ENCODE measurements around the gene WNT5B. TPM values are rescaled to one million over a fixed set of nuclear protein-coding genes. Genes with fewer than 3 reads are reported as not detected.

The WNT5B gene
- total RNA-seq, 1 donor from 2014 or later = 8.9 TPM

GRCh38 chr12:1630827-1631591 is 2.0 kb downstream of the WNT5B start:
- Mint-ChIP-seq H3K4me1 (ENCODE audit: low read depth) (peaks cover 32% of the 10 kb centered on the region), H3K27ac (no peak overlapping the region), H3K9me3 (ENCODE audit: low read depth) (no peaks in the 10 kb centered on the region), H3K27me3 (peaks cover 88% of the 10 kb centered on the region), H3K4me3 (ENCODE audit: low read depth) (peak overlapping the region; percentile 61), H3K36me3 (ENCODE audit: insufficient read depth) (no peaks in the 10 kb centered on the region)
- DNase-seq (ENCODE audit: low spot score, unreplicated experiment) = no peak
- peak; percentile 9 for TF ChIP-seq CTCF (IDR thresholded peaks at IDR 0.05; ENCODE audit: unreplicated experiment)

GRCh38 chr12:1632702-1633101 is 3.7 kb downstream of the WNT5B start:
- Mint-ChIP-seq H3K27ac (no peak overlapping the region), H3K36me3 (ENCODE audit: insufficient read depth) (no peaks in the 10 kb centered on the region), H3K4me3 (ENCODE audit: low read depth) (no peak overlapping the region), H3K9me3 (ENCODE audit: low read depth) (no peaks in the 10 kb centered on the region), H3K4me1 (ENCODE audit: low read depth) (peaks cover 32% of the 10 kb centered on the region), H3K27me3 (peaks cover 80% of the 10 kb centered on the region)
- TF ChIP-seq CTCF (IDR thresholded peaks at IDR 0.05; ENCODE audit: unreplicated experiment) = no peak
- no peak for DNase-seq (ENCODE audit: low spot score, unreplicated experiment)

GRCh38 chr12:1633459-1633858 is 4.4 kb downstream of the WNT5B start:
- H3K27ac Mint-ChIP-seq = no peak overlapping the region
- H3K36me3 Mint-ChIP-seq (ENCODE audit: insufficient read depth) = no peaks in the 10 kb centered on the region
- peaks cover 72% of the 10 kb centered on the region for H3K27me3 Mint-ChIP-seq
- H3K4me1 Mint-ChIP-seq (ENCODE audit: low read depth) = peaks cover 32% of the 10 kb centered on the region
- no peaks in the 10 kb centered on the region for H3K9me3 Mint-ChIP-seq (ENCODE audit: low read depth)
- DNase-seq (ENCODE audit: low spot score, unreplicated experiment) = no peak
- TF ChIP-seq CTCF (IDR thresholded peaks at IDR 0.05; ENCODE audit: unreplicated experiment) = no peak
- H3K4me3 Mint-ChIP-seq (ENCODE audit: low read depth) = no peak overlapping the region

GRCh38 chr12:1634149-1634548 is 5.1 kb downstream of the WNT5B start:
- Mint-ChIP-seq H3K4me3 (ENCODE audit: low read depth) (no peak overlapping the region), H3K27ac (no peak overlapping the region), H3K9me3 (ENCODE audit: low read depth) (no peaks in the 10 kb centered on the region), H3K36me3 (ENCODE audit: insufficient read depth) (no peaks in the 10 kb centered on the region), H3K4me1 (ENCODE audit: low read depth) (peaks cover 28% of the 10 kb centered on the region), H3K27me3 (peaks cover 66% of the 10 kb centered on the region)
- no peak for TF ChIP-seq CTCF (IDR thresholded peaks at IDR 0.05; ENCODE audit: unreplicated experiment)
- DNase-seq (ENCODE audit: low spot score, unreplicated experiment) = no peak

- Mint-ChIP-seq H3K27me3 (peaks cover 60% of the 10 kb centered on the region), H3K4me3 (ENCODE audit: low read depth) (no peak overlapping the region), H3K27ac (no peak overlapping the region), H3K4me1 (ENCODE audit: low read depth) (peaks cover 24% of the 10 kb centered on the region), H3K9me3 (ENCODE audit: low read depth) (no peaks in the 10 kb centered on the region), H3K36me3 (ENCODE audit: insufficient read depth) (no peaks in the 10 kb centered on the region)
- DNase-seq (ENCODE audit: low spot score, unreplicated experiment) = peak; percentile 59
- peak; percentile 87 for TF ChIP-seq CTCF (IDR thresholded peaks at IDR 0.05; ENCODE audit: unreplicated experiment)
Measured at GRCh38 chr12:1634590-1635191, 5.7 kb downstream of the WNT5B start.
